H1 (cell line): Measurements from ENCODE around the gene BNIP5. TPM values are rescaled to one million over a fixed set of nuclear protein-coding genes. Genes with fewer than 3 reads are reported as not detected.

Experiments used
- CTCF ChIA-PET: fragments of 300-600 bp; sonication (Branson Sonifier 250); formaldehyde crosslinking; loops from one replicate; lab custom pipeline; 2021; ENCODE audit not compliant: partially characterized antibody; lab: Charles Lee
- POLR2A ChIA-PET: fragments of 300-600 bp; sonication (Branson Sonifier 250); formaldehyde crosslinking; loops from one replicate; lab custom pipeline; 2021; ENCODE audit warnings: inconsistent platforms; ENCODE audit not compliant: partially characterized antibody; lab: Charles Lee
- DNase-seq, 2 experiments: peaks; one replicate each; pipeline versions ENCODE4 v3.0.0 to v3.0.0-alpha.2; 2010 to 2022; ENCODE audit warnings: low spot score in 2 of 2, low read depth in 1 of 2, mixed read lengths in 1 of 2
- FAIRE-seq: peaks from 2 replicates; lab custom pipeline; 2011; peaks lifted over from hg19 to GRCh38; lab: Jason Lieb, UNC
- H2AFZ ChIP-seq: 2 replicates; pipeline ENCODE4 v1.8.1; 2012; ENCODE audit warnings: low read length, inconsistent platforms
- H2AK5ac ChIP-seq: 2 replicates; pipeline ENCODE4 v1.6.1; 2013; ENCODE audit warnings: low read depth, low read length
- H2BK120ac ChIP-seq: replicated peaks from 2 replicates; pipeline ENCODE3; 2013; ENCODE audit warnings: low read depth, low read length, inconsistent platforms
- H2BK12ac ChIP-seq: 2 replicates; pipeline ENCODE4 v1.6.1; 2013; ENCODE audit warnings: low read depth, low read length
- H2BK15ac ChIP-seq: 2 replicates; pipeline ENCODE4 v1.6.1; 2013; ENCODE audit warnings: low read length
- H2BK20ac ChIP-seq: 2 replicates; pipeline ENCODE4 v1.6.1; 2013; ENCODE audit warnings: low read length
- H2BK5ac ChIP-seq: 2 replicates; pipeline ENCODE4 v1.6.1; 2013; ENCODE audit warnings: low read depth, low read length
- H3K14ac ChIP-seq: 2 replicates; pipeline ENCODE4 v1.6.1; 2013; ENCODE audit warnings: inconsistent platforms; ENCODE audit not compliant: insufficient read length
- H3K18ac ChIP-seq: 2 replicates; pipeline ENCODE4 v1.6.1; 2013; ENCODE audit warnings: low read length; ENCODE audit errors: extremely low read depth
- H3K23ac ChIP-seq: 2 replicates; pipeline ENCODE4 v1.6.1; 2013; ENCODE audit warnings: inconsistent platforms; ENCODE audit not compliant: insufficient read length
- H3K23me2 ChIP-seq: 2 replicates; pipeline ENCODE4 v1.6.1; 2013; ENCODE audit warnings: low read depth, low read length
- H3K27ac ChIP-seq: 2 replicates; pipeline ENCODE4 v1.6.1; 2011; ENCODE audit warnings: low read depth, low read length, inconsistent platforms
- H3K27me3 ChIP-seq, 4 experiments: replicated peaks in 1 of 4; 1 replicate in 1 of 4; 2 replicates in 3 of 4; pipeline versions ENCODE4 v1.6.1 to v1.8.1; 2011 to 2013; ENCODE audit warnings: low read length in 3 of 4, mild to moderate bottlenecking in 3 of 4, inconsistent platforms in 2 of 4, mixed read lengths in 2 of 4, moderate library complexity in 1 of 4; ENCODE audit not compliant: control insufficient read depth in 3 of 4, insufficient read depth in 3 of 4; ENCODE audit errors: extremely low read depth in 1 of 4
- H3K36me3 ChIP-seq, 4 experiments: 2 replicates each; pipeline versions ENCODE4 v1.6.1 to v1.8.1; 2011 to 2013; ENCODE audit warnings: mild to moderate bottlenecking in 4 of 4, low read length in 3 of 4, moderate library complexity in 2 of 4, control low read depth in 1 of 4, inconsistent platforms in 1 of 4; ENCODE audit not compliant: insufficient read depth in 4 of 4, control insufficient read depth in 2 of 4
- H3K4ac ChIP-seq: replicated peaks from 2 replicates; pipeline ENCODE3; 2013; ENCODE audit warnings: low read length, low read depth, mixed read lengths, inconsistent platforms; ENCODE audit not compliant: insufficient read length
- H3K4me1 ChIP-seq, 4 experiments: replicated peaks in 1 of 4; 1 replicate in 1 of 4; 2 replicates in 3 of 4; pipeline versions ENCODE4 v1.6.1 to v1.8.1; 2011 to 2013; ENCODE audit warnings: low read length in 3 of 4, inconsistent platforms in 2 of 4, mixed read lengths in 1 of 4; ENCODE audit not compliant: insufficient read depth in 4 of 4, control insufficient read depth in 3 of 4
- H3K4me2 ChIP-seq, 2 experiments: 2 replicates each; pipeline versions ENCODE4 v1.6.1 to v1.8.1; 2011 to 2013; ENCODE audit warnings: low read depth in 2 of 2, low read length in 2 of 2, control low read depth in 1 of 2, inconsistent platforms in 1 of 2, mild to moderate bottlenecking in 1 of 2; ENCODE audit not compliant: insufficient read depth in 1 of 2
- H3K4me3 ChIP-seq, 4 experiments: fragments of 200-600, 300-600 bp in 1 of 4; sonication (generic), shearing (Covaris generic), sonication (Bioruptor Twin) in 1 of 4; 2 replicates each; pipeline versions ENCODE4 v1.5.1 to v1.8.1; 2011 to 2016; ENCODE audit warnings: low read length in 4 of 4, low read depth in 3 of 4, control low read depth in 2 of 4, inconsistent platforms in 2 of 4, mild to moderate bottlenecking in 2 of 4, mixed read lengths in 1 of 4, moderate library complexity in 1 of 4; ENCODE audit not compliant: insufficient read depth in 2 of 4; ENCODE audit errors: extremely low read depth in 1 of 4
- H3K56ac ChIP-seq: replicated peaks from 2 replicates; pipeline ENCODE3; 2013; ENCODE audit warnings: low read depth, mild to moderate bottlenecking, mixed read lengths, low read length, inconsistent platforms; ENCODE audit not compliant: insufficient read length
- H3K79me1 ChIP-seq: 2 replicates; pipeline ENCODE4 v1.6.1; 2013; ENCODE audit warnings: low read depth, low read length, control low read depth
- H3K79me2 ChIP-seq, 2 experiments: 2 replicates each; pipeline versions ENCODE4 v1.6.1 to v1.8.1; 2012 to 2013; ENCODE audit warnings: low read length in 2 of 2, mild to moderate bottlenecking in 2 of 2, inconsistent platforms in 1 of 2; ENCODE audit not compliant: insufficient read depth in 2 of 2, control insufficient read depth in 1 of 2
- H3K9ac ChIP-seq, 4 experiments: replicated peaks in 1 of 4; 1 replicate in 1 of 4; 2 replicates in 3 of 4; pipeline versions ENCODE4 v1.6.1 to v1.8.1; 2011 to 2013; ENCODE audit warnings: low read depth in 3 of 4, low read length in 3 of 4, control low read depth in 2 of 4, mild to moderate bottlenecking in 2 of 4, moderate library complexity in 2 of 4, inconsistent platforms in 1 of 4; ENCODE audit errors: extremely low read depth in 1 of 4
- H3K9me3 ChIP-seq, 2 experiments: 2 replicates each; pipeline versions ENCODE4 v1.6.1 to v1.8.1; 2012 to 2013; ENCODE audit warnings: mild to moderate bottlenecking in 2 of 2, moderate library complexity in 2 of 2, control low read depth in 1 of 2, inconsistent platforms in 1 of 2, low read depth in 1 of 2, low read length in 1 of 2, mixed read lengths in 1 of 2; ENCODE audit not compliant: insufficient read depth in 2 of 2
- H4K20me1 ChIP-seq, 2 experiments: replicated peaks in 1 of 2; 2 replicates each; pipeline versions ENCODE3 to v1.8.1; 2011 to 2013; ENCODE audit warnings: inconsistent platforms in 2 of 2, low read length in 2 of 2, mild to moderate bottlenecking in 1 of 2; ENCODE audit not compliant: insufficient read depth in 2 of 2, control insufficient read depth in 1 of 2
- H4K5ac ChIP-seq: 2 replicates; pipeline ENCODE4 v1.6.1; 2013; ENCODE audit warnings: low read length, low read depth, mixed read lengths, inconsistent platforms; ENCODE audit not compliant: insufficient read length
- H4K8ac ChIP-seq: 2 replicates; pipeline ENCODE4 v1.8.0; 2013; ENCODE audit warnings: mild to moderate bottlenecking, moderate library complexity, low read length, inconsistent platforms; ENCODE audit not compliant: insufficient read depth; ENCODE audit errors: extremely low read depth
- H4K91ac ChIP-seq: replicated peaks from 2 replicates; pipeline ENCODE3; 2013; ENCODE audit warnings: low read length, mixed read lengths, inconsistent platforms; ENCODE audit not compliant: insufficient read length
- KDM1A ChIP-seq: fragments of 200-600, 300-600 bp; sonication (generic); IDR thresholded peaks from 2 replicates; pipeline ENCODE4 v1.7.1; 2016; ENCODE audit warnings: mild to moderate bottlenecking, low read length, borderline replicate concordance
- TCF12 ChIP-seq: IDR thresholded peaks from 2 replicates; pipeline ENCODE4 v1.6.1; 2011; ENCODE audit warnings: low read depth, mild to moderate bottlenecking, low read length
- WGBS, 2 experiments: shearing (Covaris generic) in 1 of 2; methylation state at CpG; one replicate each; pipeline versions ENCODE4 v1.1.6 to v1.1.7; 2013 to 2015; ENCODE audit warnings: low lambda C conversion rate in 2 of 2, mixed read lengths in 2 of 2, inconsistent platforms in 1 of 2, low coverage in 1 of 2, missing lambda C conversion rate in 1 of 2; ENCODE audit not compliant: insufficient replicate concordance in 2 of 2, insufficient coverage in 1 of 2, insufficient read length in 1 of 2; ENCODE audit errors: extremely low coverage in 1 of 2, missing lambda C conversion rate in 1 of 2; 5-methylcytosine and 5-hydroxymethylcytosine counted together
- polyA plus RNA-seq, 7 experiments: library from polyadenylated mRNA; depleted of rRNA in 3 of 7; stranded (reverse) in 5 of 7; unstranded in 2 of 7; fragments of >200 nt in 5 of 7; fragments of 200-250 nt in 2 of 7; gene quantifications; 1 replicate in 5 of 7; 2 replicates in 1 of 7; 4 replicates in 1 of 7; pipeline versions ENCODE4 v1.2.1 to v1.2.3, GENCODE V29; 2011 to 2013; ENCODE audit warnings: missing spikeins in 2 of 7, mixed read lengths in 2 of 7
- total RNA-seq: library from RNA; stranded (reverse); fragmentation: NEBNext Ultra II Directional; extraction: Animal tissue kit (Norgen Biotek cat#: 25700); gene quantifications from 2 replicates; pipeline ENCODE4 v1.2.1, GENCODE V29; 2021

The BNIP5 gene
- total and polyA plus RNA-seq, 2 of the 8 experiments (the other 6 are each of a cell fraction or from before 2014, with no cell fraction given): not detected

- DNase-seq (no peak), FAIRE-seq (no peak)
- 89% methylated on average over 2 of the region's 2 CpGs; no CpG with 5 or more reads in 1 of the 2 experiments for WGBS, 2 experiments
- no peak overlapping the region for H3K4me3 ChIP-seq
- no peak overlapping the region for H2AFZ ChIP-seq
- H4K20me1 ChIP-seq: no peaks in the 10 kb centered on the region
- H3K4me2 ChIP-seq: no peak overlapping the region
- no peak overlapping the region for H4K5ac ChIP-seq
- no peak overlapping the region for H3K18ac ChIP-seq
- ChIA-PET POLR2A (no interaction called here), CTCF (interaction anchor here (1.5 to 2.7 kb wide), 2 partner anchors 20 to 25 kb away, joined by 3 to 9 read pairs; no protein-coding TSS in a partner anchor)
- no peak overlapping the region for H2BK12ac ChIP-seq
- H2BK20ac ChIP-seq: no peak overlapping the region
- H2BK120ac ChIP-seq: no peak overlapping the region
- H4K91ac ChIP-seq: no peak overlapping the region
- H3K27ac ChIP-seq: no peak overlapping the region
- H3K79me1 ChIP-seq: no peaks in the 10 kb centered on the region
- no peak overlapping the region for H3K4ac ChIP-seq
- H3K79me2 ChIP-seq: no peaks in the 10 kb centered on the region
- no peaks in the 10 kb centered on the region; a peak in 1 of 8 replicates for H3K36me3 ChIP-seq
- no peak overlapping the region for H3K14ac ChIP-seq
- H3K23me2 ChIP-seq: no peaks in the 10 kb centered on the region
- no peak for TF ChIP-seq KDM1A
- no peak for TF ChIP-seq TCF12
- no peak overlapping the region for H2BK15ac ChIP-seq
- H3K9ac ChIP-seq: no peak overlapping the region
- no peak overlapping the region for H3K56ac ChIP-seq
- no peaks in the 10 kb centered on the region for H3K4me1 ChIP-seq
- H3K27me3 ChIP-seq: no peaks in the 10 kb centered on the region
- no peak overlapping the region for H2AK5ac ChIP-seq
- H2BK5ac ChIP-seq: no peak overlapping the region
- H3K23ac ChIP-seq: no peak overlapping the region
- no peak overlapping the region for H4K8ac ChIP-seq
- H3K9me3 ChIP-seq: no peaks in the 10 kb centered on the region
These were observed 58.7 kb downstream of the BNIP5 start for GRCh38 chr6:36277946-36278470.
